Glomerular endothelial cell (primary cell): Measurements from ENCODE around the gene GRAMD2A. TPM values are rescaled to one million over a fixed set of nuclear protein-coding genes. Genes with fewer than 3 reads are reported as not detected.
"Not testable (repeated sequence)": the region's sequence is repeated elsewhere in the genome, so short reads cannot be mapped to it uniquely, and the experiment has no call there.

Source experiments
- DNase-seq: peaks from one replicate; pipeline ENCODE4 v3.0.0-alpha.2; 2011; ENCODE audit warnings: low read depth, low spot score; ENCODE audit errors: extremely low read depth
- total RNA-seq: library from RNA; depleted of rRNA; stranded (reverse); fragments of >200 nt; gene quantifications from 2 replicates; pipeline ENCODE4 v1.2.3, GENCODE V29; 2015

GRAMD2A gene
- total RNA-seq, 1 donor from 2014 or later, result not detected

- no peak for DNase-seq
Observed at GRCh38 chr15:72192416-72192815, 5.2 kb downstream of the GRAMD2A start.

- no peak for DNase-seq
Observed at GRCh38 chr15:72189250-72189902, 8.2 kb downstream of the GRAMD2A start.

GRCh38 chr15:72184165-72184811 lies 13.3 kb downstream of the GRAMD2A start:
- DNase-seq, result no peak

GRCh38 chr15:72183781-72184164 lies 13.8 kb downstream of the GRAMD2A start:
- no peak for DNase-seq

DNA sequence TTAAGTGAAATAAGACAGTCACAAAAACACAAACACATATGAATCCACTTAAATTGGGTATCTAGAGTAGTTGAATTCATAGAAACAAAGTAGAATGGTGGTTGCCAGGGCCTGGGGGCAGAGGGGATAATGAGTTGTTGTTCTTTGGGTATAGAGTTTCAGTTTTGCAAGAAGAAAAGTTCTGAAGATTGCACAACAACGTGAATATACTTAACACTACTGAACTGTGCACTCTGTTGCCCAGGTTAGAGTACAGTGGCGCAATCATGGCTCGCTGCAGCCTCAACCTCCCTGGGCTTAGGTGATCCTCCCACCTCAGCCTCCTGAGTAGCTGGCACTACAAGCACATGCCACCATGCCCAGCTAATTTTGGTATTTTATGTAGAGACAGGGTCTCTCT lies 14.9 kb downstream of the GRAMD2A start:
- DNase-seq, result no peak

DNA sequence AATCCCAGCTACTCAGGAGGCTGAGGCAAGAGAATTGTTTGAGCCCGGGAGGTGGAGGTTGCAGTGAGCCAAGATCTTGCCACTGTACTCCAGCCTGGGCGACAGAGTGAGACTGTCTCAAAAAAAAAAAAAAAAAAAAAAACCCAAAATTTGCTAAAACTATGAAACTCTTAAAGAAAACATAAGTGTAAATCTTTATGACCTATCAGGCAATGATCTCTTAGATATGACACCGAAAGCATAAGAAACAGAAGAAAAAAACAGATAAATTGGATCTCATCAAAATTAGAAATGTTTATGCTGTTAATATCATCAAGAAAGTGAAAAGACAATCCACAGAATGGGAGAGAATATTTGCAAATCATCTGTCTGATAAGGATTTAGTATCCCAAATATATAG lies 15.3 kb downstream of the GRAMD2A start:
- no peak for DNase-seq

DNA sequence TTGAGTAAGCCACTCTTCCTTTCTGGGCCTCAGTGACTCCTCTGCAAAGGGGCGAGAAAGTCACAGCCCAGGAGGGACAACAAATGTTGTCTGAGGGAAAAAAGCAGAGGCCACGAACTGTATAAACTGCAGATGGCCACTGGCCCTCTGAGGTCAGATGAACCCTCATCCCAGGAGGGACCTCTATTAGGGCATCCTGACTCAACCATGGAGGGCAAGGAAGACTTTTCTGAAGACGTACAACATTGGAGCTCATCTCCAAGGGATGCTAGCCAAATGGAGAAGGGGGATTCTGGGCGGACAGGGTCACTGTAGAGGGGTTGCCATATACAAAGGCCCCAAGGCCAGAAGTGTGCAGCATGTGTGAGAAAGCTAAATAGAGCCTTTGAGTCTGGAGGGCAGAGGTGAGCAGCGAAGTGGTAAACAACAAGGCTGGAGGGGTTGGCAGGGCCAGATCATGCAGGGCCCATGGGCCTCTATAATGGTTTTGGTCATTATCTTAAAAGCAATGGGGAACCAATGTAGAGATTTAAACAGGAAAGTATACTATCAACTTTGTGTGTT lies 16.7 kb downstream of the GRAMD2A start:
- no peak for DNase-seq

- no peak for DNase-seq
Observed at GRCh38 chr15:72179950-72180581, 17.5 kb downstream of the GRAMD2A start.

GRCh38 chr15:72178976-72179585 lies 18.5 kb downstream of the GRAMD2A start:
- DNase-seq, result no peak

DNA sequence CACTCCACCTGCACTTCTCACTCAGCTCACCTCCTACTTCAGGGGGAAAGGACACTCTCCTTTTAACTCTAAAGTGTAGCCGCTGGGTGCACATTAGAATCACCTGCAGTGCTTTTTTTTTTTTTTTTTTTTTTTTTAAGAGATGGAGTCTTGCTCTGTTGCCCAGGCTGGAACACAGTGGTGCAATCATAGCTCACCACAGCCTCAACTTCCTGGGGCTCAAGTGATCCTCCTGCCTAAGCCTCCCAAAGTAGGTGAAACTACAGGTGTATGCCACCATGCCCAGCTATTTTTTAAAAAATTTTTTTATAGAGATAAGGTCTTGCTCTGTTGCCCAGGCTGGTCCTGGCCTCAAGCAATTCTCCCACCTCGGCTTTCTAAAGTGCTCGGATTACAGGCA lies 20.8 kb downstream of the GRAMD2A start:
- DNase-seq, result no peak

DNA sequence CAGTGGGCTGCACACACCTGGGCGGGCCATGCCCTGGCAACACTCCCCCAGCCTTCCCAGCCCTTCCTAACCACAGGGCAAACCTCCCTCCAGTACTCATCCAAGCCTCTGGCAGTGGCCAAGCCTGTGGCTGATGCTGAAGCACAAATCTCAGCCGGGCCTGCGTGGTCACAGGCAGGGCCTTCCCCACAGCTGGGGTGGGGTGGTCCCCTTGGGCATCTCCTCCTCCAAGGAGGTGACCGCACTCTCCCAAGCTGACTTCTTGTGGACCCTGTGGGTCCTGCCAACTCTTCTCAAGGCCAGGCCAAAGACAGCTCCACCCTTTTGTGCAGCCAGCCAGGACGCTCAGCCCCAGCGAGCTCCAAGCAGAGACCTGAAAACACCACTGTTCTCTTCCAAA lies 21.4 kb downstream of the GRAMD2A start:
- DNase-seq, result no peak

- no peak for DNase-seq
Observed at GRCh38 chr15:72175186-72176044, 22.2 kb downstream of the GRAMD2A start.

GRCh38 chr15:72174551-72175165 lies 22.9 kb downstream of the GRAMD2A start:
- DNase-seq, result no peak

DNA sequence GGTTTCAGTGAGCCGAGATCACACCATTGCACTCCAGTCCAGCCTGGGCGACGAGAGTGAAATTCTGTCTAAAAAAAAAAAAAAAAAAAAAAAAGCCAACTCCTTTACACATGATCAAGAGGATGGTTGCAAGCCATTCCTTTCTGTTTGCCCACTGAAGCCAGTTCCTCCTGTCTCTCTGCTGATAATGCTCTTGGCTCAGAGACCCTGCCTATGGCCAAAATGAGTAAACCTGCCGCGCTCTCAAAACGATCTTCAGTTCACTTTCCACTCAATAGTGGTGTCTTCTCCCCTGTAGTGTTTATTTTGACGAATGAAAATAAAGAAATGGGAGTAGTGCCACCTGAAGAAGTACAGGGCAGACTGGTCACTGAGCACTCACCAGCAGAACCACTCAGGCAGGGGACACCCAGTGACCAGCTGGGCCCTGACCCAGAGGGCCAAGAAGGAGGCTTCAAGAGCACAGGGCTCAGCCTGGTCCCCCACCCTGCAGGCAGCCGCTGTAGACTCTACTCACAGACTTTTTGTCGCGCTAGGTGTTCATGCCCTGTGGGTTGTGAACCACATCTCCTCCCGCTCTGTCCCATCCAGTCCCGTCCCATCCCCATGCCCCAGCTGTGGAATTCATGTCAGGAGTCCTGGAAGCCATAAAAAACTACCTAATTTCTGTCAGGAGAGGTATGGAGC lies 23.6 kb downstream of the GRAMD2A start:
- DNase-seq, result no peak

GRCh38 chr15:72173401-72173800 lies 24.2 kb downstream of the GRAMD2A start:
- DNase-seq, result no peak

- DNase-seq, result no peak
Observed at GRCh38 chr15:72172796-72173195, 24.8 kb downstream of the GRAMD2A start.

GRCh38 chr15:72171978-72172377 lies 25.6 kb downstream of the GRAMD2A start:
- DNase-seq, result not testable (repeated sequence)

DNA sequence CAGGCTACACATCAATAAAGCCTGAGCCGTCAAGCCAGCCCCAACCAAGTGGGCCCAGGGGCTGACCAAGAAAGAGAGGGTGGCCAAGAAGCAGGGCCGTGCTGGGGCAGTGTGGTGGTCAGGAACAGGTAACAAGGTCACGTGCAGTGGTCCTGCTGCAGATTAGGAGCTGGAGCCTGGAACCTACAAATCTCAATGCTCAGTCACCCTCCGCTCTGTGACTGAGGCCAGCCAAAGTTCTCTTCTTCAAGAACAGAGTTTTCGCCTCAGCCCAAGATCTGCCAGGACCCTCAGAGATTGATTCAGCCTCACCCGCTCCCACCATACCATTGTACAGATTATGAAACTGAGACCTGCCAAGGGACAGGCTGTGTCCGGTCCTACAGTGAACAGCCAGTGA lies 26.9 kb downstream of the GRAMD2A start:
- DNase-seq, result no peak

DNA sequence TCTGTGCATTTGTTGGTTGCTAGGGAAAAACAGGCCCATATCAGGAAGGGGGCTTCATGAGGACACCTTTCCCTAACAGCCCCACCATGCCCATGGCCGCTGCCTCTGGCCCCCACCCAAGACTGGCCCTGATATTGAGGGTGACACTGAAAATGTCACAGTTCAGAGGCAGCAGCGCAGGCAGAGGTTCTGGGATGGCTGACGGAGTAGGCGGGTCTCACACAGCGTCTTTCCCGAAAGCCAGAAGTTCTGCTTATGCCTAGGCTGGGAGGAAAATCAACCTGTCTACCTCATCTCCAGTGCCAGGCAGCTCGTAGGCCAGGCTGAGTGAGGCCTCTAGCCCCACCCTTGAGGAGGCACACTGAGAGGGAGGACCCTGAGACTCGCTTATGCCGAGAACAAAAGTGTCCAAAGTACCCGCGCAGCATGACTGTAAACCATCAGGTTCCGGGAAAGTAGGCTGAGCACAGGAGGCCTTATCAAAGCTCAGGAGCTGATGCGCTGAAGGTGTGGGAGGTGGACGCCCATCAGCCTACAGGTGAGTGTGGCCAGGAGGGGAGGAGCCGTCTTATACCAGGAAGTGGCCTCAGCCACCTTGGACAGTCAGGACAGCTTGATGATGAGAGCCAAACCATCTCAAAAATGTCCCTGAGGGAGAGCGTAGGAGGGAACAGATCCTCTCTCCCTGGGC lies 27.5 kb downstream of the GRAMD2A start:
- no peak for DNase-seq
